PC-3 (cell line): Measurements from ENCODE around the gene KRT3. TPM values are rescaled to one million over a fixed set of nuclear protein-coding genes. Genes with fewer than 3 reads are reported as not detected.

Experiments
- ATAC-seq: fragments of 200-7000 bp; cut with Tn5 transposase; 2 replicates; pipeline ENCODE4 v1.9.1; 2020; ENCODE audit warnings: mild to moderate bottlenecking, moderate library complexity
- BruUV-seq: library from RNA; stranded (reverse); fragments of 400-500 nt; replicated peaks from 2 replicates; lab custom pipeline; 2021; lab: Mats Ljungman, UMichigan
- CTCF ChIA-PET: fragments of 300-600 bp; sonication (Branson Sonifier 250); formaldehyde crosslinking; loops from one replicate; lab custom pipeline; 2022; ENCODE audit warnings: antibody characterized with exemption; lab: Charles Lee
- POLR2A ChIA-PET: fragments of 300-600 bp; sonication (Branson Sonifier 250); formaldehyde crosslinking; loops from one replicate; lab custom pipeline; 2022; ENCODE audit warnings: antibody characterized with exemption; ENCODE audit not compliant: unreplicated experiment; lab: Charles Lee
- DNase-seq: peaks from one replicate; pipeline ENCODE4 v3.0.0-alpha.2; 2015
- H2AFZ ChIP-seq: fragments of 300-600 bp; sonication (generic); 2 replicates; pipeline ENCODE4 v1.6.0; 2016; ENCODE audit warnings: antibody characterized with exemption, low read length
- H3F3A ChIP-seq: fragments of 300-600 bp; sonication (generic); one replicate; pipeline ENCODE4 v1.6.0; 2017; ENCODE audit warnings: antibody characterized with exemption, low read length, control low read depth, mild to moderate bottlenecking; ENCODE audit not compliant: unreplicated experiment
- H3K27ac ChIP-seq: fragments of 300-600 bp; sonication (generic); 2 replicates; pipeline ENCODE4 v1.5.1; 2016; ENCODE audit warnings: mild to moderate bottlenecking, low read length
- H3K27me3 ChIP-seq: fragments of 300-600 bp; sonication (generic); 2 replicates; pipeline ENCODE4 v1.6.1; 2016; ENCODE audit warnings: low read length, mixed read lengths
- H3K36me3 ChIP-seq: fragments of 300-600 bp; sonication (generic); 2 replicates; pipeline ENCODE4 v1.6.1; 2016; ENCODE audit warnings: low read depth, mixed run types, low read length, mixed read lengths
- H3K4me1 ChIP-seq: fragments of 300-600 bp; sonication (generic); 2 replicates; pipeline ENCODE4 v1.5.1; 2016; ENCODE audit warnings: low read length; ENCODE audit not compliant: insufficient read depth
- H3K4me2 ChIP-seq: fragments of 300-600 bp; sonication (generic); 2 replicates; pipeline ENCODE4 v1.6.0; 2016; ENCODE audit warnings: low read length
- H3K4me3 ChIP-seq: fragments of 300-600 bp; sonication (generic); 2 replicates; pipeline ENCODE4 v1.5.1; 2016; ENCODE audit warnings: mild to moderate bottlenecking, low read length, mixed read lengths
- H3K79me2 ChIP-seq: fragments of 300-600 bp; sonication (generic); 2 replicates; pipeline ENCODE4 v1.6.1; 2017; ENCODE audit warnings: low read length, mixed read lengths
- H3K9ac ChIP-seq: fragments of 300-600 bp; sonication (generic); 2 replicates; pipeline ENCODE4 v1.6.0; 2016; ENCODE audit warnings: mild to moderate bottlenecking, low read length
- H3K9me2 ChIP-seq: fragments of 300-600 bp; sonication (generic); replicated peaks from 2 replicates; pipeline ENCODE4 v1.6.1; 2016; ENCODE audit warnings: mixed run types, low read length, mixed read lengths
- H3K9me3 ChIP-seq: fragments of 300-600 bp; sonication (generic); 2 replicates; pipeline ENCODE4 v1.6.1; 2016; ENCODE audit warnings: low read length, mixed read lengths
- H4K20me1 ChIP-seq: fragments of 300-600 bp; sonication (generic); 2 replicates; pipeline ENCODE4 v1.6.1; 2016; ENCODE audit warnings: low read length, mixed read lengths
- CTCF ChIP-seq: fragments of 300-600 bp; sonication (generic); conservative IDR thresholded peaks from 2 replicates; pipeline ENCODE4 v1.5.1; 2017; ENCODE audit warnings: antibody characterized with exemption, low read depth, mild to moderate bottlenecking, low read length
- EZH2 ChIP-seq: fragments of 300-600 bp; sonication (generic); IDR thresholded peaks from one replicate; pipeline ENCODE4 v1.6.1; 2017; ENCODE audit warnings: antibody characterized with exemption, mild to moderate bottlenecking, low read length; ENCODE audit not compliant: unreplicated experiment
- EZH2phosphoT487 ChIP-seq: fragments of 300-600 bp; sonication (generic); IDR thresholded peaks from 2 replicates; pipeline ENCODE4 v1.6.1; 2018; ENCODE audit warnings: mild to moderate bottlenecking, antibody characterized with exemption, low read length, borderline replicate concordance
- intact Hi-C: fragments of 100-400 bp; cut with micrococcal nuclease; formaldehyde crosslinking; loops from 2 replicates; pipeline ENCODE4 v1.9.0; 2023
- total RNA-seq: library from RNA; depleted of rRNA; stranded (reverse); fragments of >200 nt; gene quantifications from 2 replicates; pipeline ENCODE4 v1.2.3, GENCODE V29; 2014

KRT3 gene
- total RNA-seq, 1 experiment from 2014 or later: 0.33 TPM

DNA sequence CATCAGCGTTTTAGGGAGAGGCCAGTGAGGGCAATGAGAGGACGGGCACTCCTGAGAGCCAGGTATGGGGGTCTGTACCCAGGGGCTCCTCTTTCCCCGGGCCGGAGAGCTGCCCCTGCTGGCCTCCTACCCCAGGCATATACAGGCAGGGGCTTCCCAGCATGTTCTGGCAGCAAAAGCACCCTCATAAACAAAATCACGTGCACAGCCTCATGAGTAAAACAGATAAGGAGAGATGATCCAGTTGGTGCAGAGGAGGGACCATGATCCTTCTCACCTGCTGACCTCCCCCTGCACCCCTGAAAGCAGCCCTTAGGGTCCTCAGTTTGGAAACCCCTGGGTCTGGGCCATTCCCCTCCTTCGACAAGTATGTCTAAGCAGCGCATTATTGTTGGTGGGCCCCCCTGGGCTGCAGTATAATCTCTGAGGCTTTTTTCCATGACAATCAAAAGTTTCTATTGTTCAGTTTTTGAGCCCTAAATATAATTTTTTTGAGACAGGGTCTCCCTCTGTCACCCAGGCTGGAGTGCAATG is 23.0 kb upstream of the KRT3 start:
- ChIA-PET POLR2A (no interaction called here), CTCF (no interaction called here)
- Histone ChIP-seq H3F3A (no peaks in the 10 kb centered on the region), H3K27me3 (no peaks in the 10 kb centered on the region; the same call in 1 of the 2 replicates), H3K4me3 (no peak overlapping the region), H2AFZ (no peak overlapping the region), H3K9me3 (no peaks in the 10 kb centered on the region), H3K4me2 (no peak overlapping the region), H3K36me3 (no peaks in the 10 kb centered on the region), H3K9me2 (no peaks in the 10 kb centered on the region), H3K4me1 (peaks cover 23% of the 10 kb centered on the region), H3K27ac (no peak overlapping the region), H4K20me1 (no peaks in the 10 kb centered on the region), H3K9ac (no peak overlapping the region), H3K79me2 (no peaks in the 10 kb centered on the region)
- no peak for DNase-seq
- TF ChIP-seq CTCF (no peak), EZH2phosphoT487 (no peak), EZH2 (no peak)
- intact Hi-C loops: no loop called here
- no peak for ATAC-seq
- BruUV-seq: no TSS peak

- peaks cover 26% of the 10 kb centered on the region for H3K4me1 ChIP-seq
- CTCF ChIA-PET: no interaction called here
Measured at GRCh38 chr12:52818388-52818787, 22.5 kb upstream of the KRT3 start.

More at GRCh38 chr12:52818388-52818787, 22.5 kb upstream of the KRT3 start:
- no peak overlapping the region for H3K27ac ChIP-seq
- ATAC-seq: no peak
- no peaks in the 10 kb centered on the region; the same call in 1 of the 2 replicates for H3K27me3 ChIP-seq
- H3K4me2 ChIP-seq: no peak overlapping the region
- no peak overlapping the region for H3K9ac ChIP-seq
- no peak overlapping the region for H3K4me3 ChIP-seq
- H3K9me2 ChIP-seq: no peaks in the 10 kb centered on the region
- H2AFZ ChIP-seq: no peak overlapping the region
- intact Hi-C loops: no loop called here
- no peaks in the 10 kb centered on the region for H4K20me1 ChIP-seq
- no peak for DNase-seq
- no peaks in the 10 kb centered on the region for H3K79me2 ChIP-seq
- TF ChIP-seq EZH2phosphoT487 (no peak), EZH2 (no peak), CTCF (no peak)
- H3K9me3 ChIP-seq: no peaks in the 10 kb centered on the region
- POLR2A ChIA-PET: no interaction called here
- no peaks in the 10 kb centered on the region for H3K36me3 ChIP-seq
- no peaks in the 10 kb centered on the region for H3F3A ChIP-seq
- BruUV-seq: no TSS peak
